GM13977 (cell line): ENCODE measurements around the gene ZAP70.
"Not testable (repeated sequence)": the region's sequence is repeated elsewhere in the genome, so short reads cannot be mapped to it uniquely, and the experiment has no call there.

ENCODE experiments used
- DNase-seq: peaks from one replicate; pipeline ENCODE4 v3.0.0; 2012; ENCODE audit warnings: low spot score
- CTCF ChIP-seq: IDR thresholded peaks from 2 replicates; pipeline ENCODE4 v1.5.1; 2012; ENCODE audit warnings: mild to moderate bottlenecking, control low read depth; ENCODE audit not compliant: insufficient read depth; ENCODE audit errors: extremely low read depth, missing control alignments
- in situ Hi-C: fragments of 300-500 bp; cut with MboI; formaldehyde crosslinking; loops from one replicate; pipeline ENCODE4 v1.12.0; 2022; ENCODE audit warnings: low sequenced_read_pairs, low pct_unique_long_range_greater_than_20kb, mixed read lengths, inconsistent platforms; ENCODE audit not compliant: unreplicated experiment

The ZAP70 gene

GRCh38 chr2:97671526-97671925 lies 41.9 kb upstream of the ZAP70 start:
- in situ Hi-C loops: loop anchor here (25.0 kb wide), 1 partner anchor 1609 kb away; no protein-coding TSS in a partner anchor
- TF ChIP-seq CTCF: no peak
- DNase-seq: no peak

GRCh38 chr2:97672606-97673140 lies 40.7 kb upstream of the ZAP70 start:
- not testable (repeated sequence) for DNase-seq
- in situ Hi-C loops: loop anchor here (25.0 kb wide), 1 partner anchor 1610 kb away; no protein-coding TSS in a partner anchor

GRCh38 chr2:97673182-97673914 lies 40.0 kb upstream of the ZAP70 start:
- DNase-seq: no peak
- in situ Hi-C loops: loop anchor here (25.0 kb wide), 1 partner anchor 1611 kb away; no protein-coding TSS in a partner anchor
- TF ChIP-seq CTCF: no peak

GRCh38 chr2:97673915-97674283 lies 39.5 kb upstream of the ZAP70 start:
- in situ Hi-C loops: loop anchor here (25.0 kb wide), 1 partner anchor 1612 kb away; no protein-coding TSS in a partner anchor
- TF ChIP-seq CTCF: no peak
- no peak for DNase-seq

DNA sequence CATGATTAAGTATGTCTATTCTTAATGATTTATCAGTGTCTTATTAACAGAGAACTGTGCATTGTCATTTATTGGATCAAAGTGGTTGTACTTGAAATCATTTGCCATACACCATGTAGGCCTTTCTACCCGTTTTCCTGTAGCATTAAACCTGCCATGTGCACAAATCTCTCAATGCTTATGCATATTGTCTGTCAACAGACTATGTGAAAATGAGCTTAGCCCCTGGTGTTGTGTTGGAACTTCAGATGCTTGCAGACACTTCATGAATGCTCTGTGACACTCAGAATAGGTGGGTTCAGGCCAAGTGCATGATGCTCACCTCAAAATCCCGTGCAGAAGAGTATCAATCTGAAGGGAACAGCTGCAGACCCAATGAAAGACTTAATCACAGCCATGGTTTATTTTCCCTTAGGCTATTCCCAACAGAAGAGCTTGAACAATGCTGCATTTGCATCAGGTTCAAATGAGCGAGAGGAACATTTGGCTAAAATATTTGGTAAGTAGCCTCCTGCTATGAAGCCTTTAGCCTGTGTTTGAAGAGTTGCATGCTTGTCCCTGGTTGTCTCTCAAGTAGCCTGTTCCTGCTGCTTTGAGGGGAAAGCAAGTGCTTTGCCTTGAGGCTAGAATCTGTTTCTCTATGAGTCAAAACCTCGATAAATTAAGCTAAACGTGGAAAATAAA lies 37.8 kb upstream of the ZAP70 start:
- TF ChIP-seq CTCF: no peak
- in situ Hi-C loops: no loop called here
- no peak for DNase-seq

GRCh38 chr2:97676620-97677019 lies 36.8 kb upstream of the ZAP70 start:
- in situ Hi-C loops: no loop called here
- TF ChIP-seq CTCF: no peak
- no peak for DNase-seq

DNA sequence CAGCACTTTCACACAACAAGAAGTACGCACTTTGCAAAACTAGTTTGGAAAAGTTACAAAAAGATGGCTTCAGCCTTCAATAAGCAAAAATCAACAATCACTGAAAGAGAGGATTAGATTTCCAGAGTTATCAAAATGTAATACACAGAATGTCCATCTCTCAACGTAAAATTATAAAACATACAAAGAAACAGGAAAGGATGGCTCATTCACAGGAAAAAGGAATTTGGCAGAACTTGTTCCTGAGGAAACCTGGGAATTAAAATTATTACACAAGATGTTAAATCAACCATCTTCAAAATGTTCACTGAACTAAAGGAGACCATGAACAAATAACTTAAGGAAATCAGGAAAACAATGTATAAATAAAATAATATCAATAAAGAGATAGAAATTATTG lies 35.9 kb upstream of the ZAP70 start:
- in situ Hi-C loops: no loop called here
- TF ChIP-seq CTCF: no peak
- no peak for DNase-seq
